Activated naive CD8-positive, alpha-beta T cell treated with anti-CD3 and anti-CD28 coated beads, Interleukin-2, amount 50 U/mL, for 16 hours (primary cell): ENCODE data around the gene FBXO9.

Experiments
- DNase-seq: peaks from one replicate; pipeline ENCODE4 v3.0.0-alpha.2; 2020; ENCODE audit warnings: low read depth, low spot score

The FBXO9 gene

DNA sequence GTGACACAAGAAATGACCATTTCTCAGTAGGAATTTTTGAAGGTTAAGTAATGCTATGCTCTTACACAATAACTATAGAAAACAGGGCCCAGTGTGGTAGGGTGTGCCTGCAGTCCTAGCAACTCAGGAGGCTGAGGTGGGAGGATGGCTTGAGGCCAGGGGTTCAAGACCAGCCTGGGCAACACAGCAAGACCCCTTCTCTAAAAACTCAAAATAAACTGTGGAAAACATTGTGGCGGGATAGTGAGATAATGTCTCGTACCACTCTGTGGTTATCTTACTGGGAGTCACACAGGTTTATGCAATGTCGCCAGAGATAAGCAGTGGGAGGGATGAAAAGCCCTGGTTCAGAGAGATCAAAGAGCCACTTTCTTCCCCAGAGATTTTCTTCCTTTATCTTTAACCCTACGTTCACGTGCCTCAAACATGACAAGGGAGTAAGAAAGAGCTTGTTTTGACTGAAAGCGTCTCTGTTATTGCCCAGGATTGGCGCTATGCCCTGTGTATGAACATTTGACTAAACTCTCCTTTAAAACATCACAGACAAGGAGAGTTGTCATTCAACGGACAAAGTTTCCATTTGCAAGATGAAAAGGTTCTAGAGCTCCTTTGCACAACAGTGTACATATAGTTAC lies 69.5 kb downstream of the FBXO9 start:
- no peak for DNase-seq

DNA sequence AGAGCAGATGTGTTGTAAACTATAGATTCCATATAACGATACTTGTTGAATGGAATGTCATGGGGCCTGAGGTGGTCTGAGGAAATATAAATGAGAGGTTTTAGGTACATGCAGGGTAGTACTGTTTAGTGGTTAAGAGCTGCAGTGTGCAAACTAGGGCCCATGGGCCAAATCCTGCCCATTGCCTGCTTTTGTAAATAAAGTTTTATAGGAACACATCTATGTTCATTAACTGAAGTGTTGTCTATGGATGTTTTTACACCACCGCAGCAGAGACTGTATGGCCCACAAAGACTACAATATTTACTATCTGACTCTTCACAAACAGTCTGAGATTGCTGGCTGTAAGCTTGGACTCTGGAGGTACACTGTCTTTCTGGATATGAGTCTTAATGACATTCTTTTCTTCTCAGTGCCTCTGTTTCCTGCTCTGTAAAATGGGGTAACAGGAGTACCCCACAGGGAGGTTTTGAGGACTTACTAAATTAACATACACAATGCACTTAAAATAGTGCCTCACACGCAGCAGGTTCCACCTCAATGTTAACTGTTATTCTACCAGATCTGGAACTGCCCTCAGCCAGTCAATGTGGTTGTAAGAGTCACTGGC lies 70.9 kb downstream of the FBXO9 start:
- no peak for DNase-seq

DNA sequence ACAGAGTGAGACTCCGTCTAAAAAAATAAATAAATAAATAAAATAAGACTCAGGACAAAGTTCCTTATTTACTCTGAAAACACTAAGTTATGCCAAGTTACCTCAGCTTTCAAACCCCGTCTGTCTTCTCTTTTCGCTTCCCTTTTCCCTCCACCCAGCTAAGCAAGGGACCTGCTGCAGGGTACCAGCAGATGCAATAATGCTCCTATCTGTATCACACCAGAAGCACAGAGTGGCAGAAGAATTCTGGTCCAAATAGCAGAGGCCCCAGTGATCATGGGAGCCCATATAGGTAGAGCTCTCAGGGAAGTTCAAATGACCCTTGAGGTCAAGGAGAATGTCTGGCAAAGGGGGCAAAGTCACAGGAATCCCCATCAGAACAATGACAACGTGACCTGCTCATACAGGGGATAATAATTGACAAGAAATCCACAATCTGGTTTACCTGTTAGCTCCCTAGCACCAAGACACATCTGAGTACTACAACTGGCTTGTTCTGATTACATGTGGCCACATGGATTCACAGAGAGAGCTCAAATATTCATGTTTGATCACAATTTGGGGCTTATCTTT lies 74.7 kb downstream of the FBXO9 start:
- no peak for DNase-seq

DNA sequence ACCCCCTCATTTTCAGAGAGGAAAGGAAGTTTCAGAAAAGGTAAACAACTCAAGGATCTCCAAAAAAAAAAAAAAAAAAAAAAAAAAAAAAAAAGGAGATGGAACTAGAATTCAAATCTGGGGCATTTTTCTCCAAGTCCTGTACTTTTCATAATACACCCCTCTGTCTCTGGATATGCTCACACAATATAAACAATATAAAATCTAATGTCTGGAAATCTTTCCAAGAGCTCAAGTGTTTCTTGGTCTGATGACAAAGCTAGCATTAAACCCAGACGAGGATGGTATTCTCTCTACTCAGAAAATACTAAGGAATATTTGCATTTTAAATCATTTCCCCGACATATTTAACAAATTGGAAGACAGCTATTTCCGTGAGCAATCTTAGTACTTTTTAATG lies 77.6 kb downstream of the FBXO9 start:
- DNase-seq, result no peak

- no peak for DNase-seq
These were observed 78.5 kb downstream of the FBXO9 start for GRCh38 chr6:53143710-53144109.

GRCh38 chr6:53144802-53145201 lies 79.6 kb downstream of the FBXO9 start:
- DNase-seq, result no peak

DNA sequence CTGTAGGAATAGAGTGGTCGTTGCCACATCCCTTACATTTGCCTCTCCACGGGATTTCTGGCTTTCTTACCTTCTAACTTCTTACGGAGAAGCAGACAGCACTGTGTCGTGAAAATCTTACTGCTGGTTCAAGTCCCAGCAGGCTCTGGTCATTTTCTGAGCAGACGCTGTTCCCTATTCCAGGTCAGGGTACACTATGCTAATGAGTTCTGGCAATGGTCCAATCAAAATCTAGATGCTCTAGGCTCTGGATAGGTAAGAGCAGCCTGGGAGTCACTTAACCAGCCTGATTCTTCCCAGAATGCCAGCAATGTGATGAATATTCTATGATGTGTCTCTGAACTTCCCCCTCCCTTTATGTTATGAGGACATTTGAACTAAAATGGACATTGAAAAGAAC lies 83.5 kb downstream of the FBXO9 start, which contains the start of gene GCM1:
TSS of gene GCM1 (minus strand) at position 158 of the 400 bp plus-strand sequence. CDS start 3,209 bp downstream, outside the sequence.
- no peak for DNase-seq
